GM12878 (cell line): ENCODE results near the gene CRAT. TPM values are rescaled to one million over a fixed set of nuclear protein-coding genes. Genes with fewer than 3 reads are reported as not detected.

Experiments used
- CBX3 ChIP-seq: fragments of 200-600 bp; sonication (generic); IDR thresholded peaks from 2 replicates; pipeline ENCODE4 v1.6.1; 2016; ENCODE audit warnings: low read depth, borderline replicate concordance
- CEBPZ ChIP-seq: fragments of 150-350 bp; IDR thresholded peaks from 2 replicates; pipeline ENCODE4 v1.6.1; 2016; ENCODE audit warnings: low read depth, low read length
- CREB1 ChIP-seq: IDR thresholded peaks from 2 replicates; pipeline ENCODE4 v1.6.1; 2012; ENCODE audit warnings: low read depth, mild to moderate bottlenecking, inconsistent platforms
- GATAD2B ChIP-seq: fragments of 450-650 bp; conservative IDR thresholded peaks from 2 replicates; pipeline ENCODE4 v1.6.1; 2017; ENCODE audit warnings: low read depth, mild to moderate bottlenecking, moderate library complexity
- NRF1 ChIP-seq: conservative IDR thresholded peaks from 2 replicates; pipeline ENCODE4 v1.6.1; 2011; ENCODE audit warnings: mild to moderate bottlenecking, low read depth, low read length, improper control_type of control experiment
- PAX5 ChIP-seq: IDR thresholded peaks from 2 replicates; pipeline ENCODE4 v1.6.1; 2011; ENCODE audit warnings: low read depth, low read length, borderline replicate concordance
- PML ChIP-seq: IDR thresholded peaks from 2 replicates; pipeline ENCODE4 v1.6.1; 2012; ENCODE audit warnings: low read length, inconsistent platforms
- POLR2A ChIP-seq: IDR thresholded peaks from 2 replicates; pipeline ENCODE4 v1.6.1; 2011; ENCODE audit warnings: low read depth, mild to moderate bottlenecking, low read length
- RELA ChIP-seq: fragments of 450-650 bp; IDR thresholded peaks from 2 replicates; pipeline ENCODE4 v1.8.0; 2014; ENCODE audit warnings: borderline replicate concordance; ENCODE audit not compliant: partially characterized antibody
- RFX5 ChIP-seq: IDR thresholded peaks from 2 replicates; pipeline ENCODE4 v1.6.1; 2011; ENCODE audit warnings: low read depth, low read length, improper control_type of control experiment
- SMAD5 ChIP-seq: IDR thresholded peaks from 2 replicates; pipeline ENCODE4 v1.6.1; 2016; ENCODE audit warnings: antibody characterized with exemption, low read depth
- ZNF384 ChIP-seq: IDR thresholded peaks from 2 replicates; pipeline ENCODE4 v1.6.1; 2012; ENCODE audit warnings: low read depth, mild to moderate bottlenecking, low read length, improper control_type of control experiment, borderline replicate concordance
- polyA plus RNA-seq, 11 experiments: library from polyadenylated mRNA; depleted of rRNA in 4 of 11; unstranded in 6 of 11; stranded (reverse) in 5 of 11; fragments of >200 nt; fragmentation: Nextera tagmentation in 4 of 11; fragmentation: Illumina TruSeq in 1 of 11; extraction: Ambion mirVana in 4 of 11; extraction: Trizol in 1 of 11; gene quantifications; 1 replicate in 1 of 11; 2 replicates in 10 of 11; pipeline versions ENCODE4 v1.2.1 to v1.2.3, GENCODE V29; 2011 to 2016; ENCODE audit warnings: inconsistent platforms in 2 of 11, missing spikeins in 2 of 11, low read depth in 1 of 11
- total RNA-seq, 4 experiments: library from RNA; depleted of rRNA in 3 of 4; stranded (reverse); fragments of >200 nt in 3 of 4; fragmentation: Illumina TruSeq in 1 of 4; extraction: Trizol in 1 of 4; gene quantifications; 2 replicates each; pipeline versions ENCODE4 v1.2.1 to v1.2.3, GENCODE V29; 2013 to 2021
- TF ChIP-seq, protein P1 (sequence below): fragments of 450-650 bp; IDR thresholded peaks from 2 replicates; pipeline ENCODE4 v1.6.1; 2017; ENCODE audit warnings: low read depth, mild to moderate bottlenecking, moderate library complexity
- TF ChIP-seq, protein P2 (sequence below): IDR thresholded peaks from 2 replicates; pipeline ENCODE4 v1.6.1; 2012; ENCODE audit warnings: low read depth, low read length, improper control_type of control experiment
- TF ChIP-seq, protein P3 (sequence below): fragments of 450-650 bp; IDR thresholded peaks from 2 replicates; pipeline ENCODE4 v1.6.1; 2017; ENCODE audit warnings: mild to moderate bottlenecking, low read depth, inconsistent platforms; ENCODE audit not compliant: poor library complexity, severe bottlenecking
- TF ChIP-seq, protein P4 (sequence below): fragments of 450-650 bp; formaldehyde crosslinking; IDR thresholded peaks from 2 replicates; pipeline ENCODE4 v1.4.0; 2020; ENCODE audit warnings: mild to moderate bottlenecking, moderate library complexity

CRAT gene
- total and polyA plus RNA-seq, 10 of the 15 experiments (the other 5 are each of a cell fraction or from before 2014, with no cell fraction given) = 0.10 to 3.4 (median 1.8) TPM

DNA sequence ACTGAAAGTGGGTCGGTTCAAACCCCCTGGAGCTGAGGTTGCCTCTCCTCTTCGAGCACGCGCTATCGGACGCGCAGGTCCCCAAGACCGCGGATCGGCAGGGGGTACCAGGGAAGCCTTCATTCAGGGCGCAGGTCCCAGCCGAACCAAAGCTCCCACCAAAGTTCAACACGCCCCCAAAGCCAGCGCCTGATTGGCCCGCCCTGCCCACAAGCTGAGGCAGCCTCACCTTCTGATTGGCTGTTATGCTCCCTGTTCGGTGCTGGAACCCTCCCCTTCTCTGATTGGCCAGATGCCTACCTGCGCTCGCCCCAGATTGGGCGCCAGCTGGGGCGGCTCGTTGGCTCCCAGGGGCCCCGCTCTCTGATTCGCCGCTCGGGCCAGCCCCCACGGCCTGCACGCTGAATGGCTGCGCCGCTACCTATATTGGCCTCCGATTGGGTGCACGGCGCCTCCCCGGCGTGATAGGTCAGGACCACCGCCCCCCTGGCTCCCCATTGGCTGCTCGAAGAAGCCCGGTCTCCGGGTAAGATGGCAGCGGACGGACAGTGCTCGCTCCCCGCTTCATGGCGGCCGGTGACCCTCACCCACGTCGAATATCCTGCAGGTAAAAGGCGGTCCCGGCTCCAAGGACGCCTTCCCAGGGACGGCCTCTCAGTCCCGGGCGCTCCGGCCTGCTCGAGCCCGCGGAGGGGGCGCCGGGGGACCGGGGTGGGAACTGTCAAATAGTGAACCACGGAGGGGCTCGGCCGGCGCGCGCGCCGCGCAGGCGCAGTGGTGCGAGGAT, 29.8 kb downstream of the CRAT start, which contains the start of gene DOLPP1 (continued):
- TF ChIP-seq RFX5 = peak; percentile 94
- TF ChIP-seq POLR2A = peak; percentile 97
- no peak for TF ChIP-seq CBX3
- peak; percentile 42; the same call in 1 of the 2 replicates for TF ChIP-seq SMAD5
- no peak for TF ChIP-seq PAX5
- peak; percentile 40 for TF ChIP-seq RELA
- TF ChIP-seq GATAD2B = no peak; the same call in 1 of the 2 replicates
- TF ChIP-seq ZNF384 = no peak
- TF ChIP-seq CREB1 = peak; percentile 74
- TF ChIP-seq NRF1 = peak; percentile 87; the same call in 1 of the 2 replicates
- TF ChIP-seq, protein P1, sequence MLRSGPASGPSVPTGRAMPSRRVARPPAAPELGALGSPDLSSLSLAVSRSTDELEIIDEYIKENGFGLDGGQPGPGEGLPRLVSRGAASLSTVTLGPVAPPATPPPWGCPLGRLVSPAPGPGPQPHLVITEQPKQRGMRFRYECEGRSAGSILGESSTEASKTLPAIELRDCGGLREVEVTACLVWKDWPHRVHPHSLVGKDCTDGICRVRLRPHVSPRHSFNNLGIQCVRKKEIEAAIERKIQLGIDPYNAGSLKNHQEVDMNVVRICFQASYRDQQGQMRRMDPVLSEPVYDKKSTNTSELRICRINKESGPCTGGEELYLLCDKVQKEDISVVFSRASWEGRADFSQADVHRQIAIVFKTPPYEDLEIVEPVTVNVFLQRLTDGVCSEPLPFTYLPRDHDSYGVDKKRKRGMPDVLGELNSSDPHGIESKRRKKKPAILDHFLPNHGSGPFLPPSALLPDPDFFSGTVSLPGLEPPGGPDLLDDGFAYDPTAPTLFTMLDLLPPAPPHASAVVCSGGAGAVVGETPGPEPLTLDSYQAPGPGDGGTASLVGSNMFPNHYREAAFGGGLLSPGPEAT = peak; percentile 95
- TF ChIP-seq, protein P2, sequence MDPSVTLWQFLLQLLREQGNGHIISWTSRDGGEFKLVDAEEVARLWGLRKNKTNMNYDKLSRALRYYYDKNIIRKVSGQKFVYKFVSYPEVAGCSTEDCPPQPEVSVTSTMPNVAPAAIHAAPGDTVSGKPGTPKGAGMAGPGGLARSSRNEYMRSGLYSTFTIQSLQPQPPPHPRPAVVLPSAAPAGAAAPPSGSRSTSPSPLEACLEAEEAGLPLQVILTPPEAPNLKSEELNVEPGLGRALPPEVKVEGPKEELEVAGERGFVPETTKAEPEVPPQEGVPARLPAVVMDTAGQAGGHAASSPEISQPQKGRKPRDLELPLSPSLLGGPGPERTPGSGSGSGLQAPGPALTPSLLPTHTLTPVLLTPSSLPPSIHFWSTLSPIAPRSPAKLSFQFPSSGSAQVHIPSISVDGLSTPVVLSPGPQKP = 0 out of 2 replicates have a peak, but pooled peaks have one; percentile 16
- peak; percentile 83 for TF ChIP-seq CEBPZ
- TF ChIP-seq PML = no peak
- TF ChIP-seq, protein P3, sequence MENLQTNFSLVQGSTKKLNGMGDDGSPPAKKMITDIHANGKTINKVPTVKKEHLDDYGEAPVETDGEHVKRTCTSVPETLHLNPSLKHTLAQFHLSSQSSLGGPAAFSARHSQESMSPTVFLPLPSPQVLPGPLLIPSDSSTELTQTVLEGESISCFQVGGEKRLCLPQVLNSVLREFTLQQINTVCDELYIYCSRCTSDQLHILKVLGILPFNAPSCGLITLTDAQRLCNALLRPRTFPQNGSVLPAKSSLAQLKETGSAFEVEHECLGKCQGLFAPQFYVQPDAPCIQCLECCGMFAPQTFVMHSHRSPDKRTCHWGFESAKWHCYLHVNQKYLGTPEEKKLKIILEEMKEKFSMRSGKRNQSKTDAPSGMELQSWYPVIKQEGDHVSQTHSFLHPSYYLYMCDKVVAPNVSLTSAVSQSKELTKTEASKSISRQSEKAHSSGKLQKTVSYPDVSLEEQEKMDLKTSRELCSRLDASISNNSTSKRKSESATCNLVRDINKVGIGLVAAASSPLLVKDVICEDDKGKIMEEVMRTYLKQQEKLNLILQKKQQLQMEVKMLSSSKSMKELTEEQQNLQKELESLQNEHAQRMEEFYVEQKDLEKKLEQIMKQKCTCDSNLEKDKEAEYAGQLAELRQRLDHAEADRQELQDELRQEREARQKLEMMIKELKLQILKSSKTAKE = peak; percentile 74
- TF ChIP-seq, protein P4, sequence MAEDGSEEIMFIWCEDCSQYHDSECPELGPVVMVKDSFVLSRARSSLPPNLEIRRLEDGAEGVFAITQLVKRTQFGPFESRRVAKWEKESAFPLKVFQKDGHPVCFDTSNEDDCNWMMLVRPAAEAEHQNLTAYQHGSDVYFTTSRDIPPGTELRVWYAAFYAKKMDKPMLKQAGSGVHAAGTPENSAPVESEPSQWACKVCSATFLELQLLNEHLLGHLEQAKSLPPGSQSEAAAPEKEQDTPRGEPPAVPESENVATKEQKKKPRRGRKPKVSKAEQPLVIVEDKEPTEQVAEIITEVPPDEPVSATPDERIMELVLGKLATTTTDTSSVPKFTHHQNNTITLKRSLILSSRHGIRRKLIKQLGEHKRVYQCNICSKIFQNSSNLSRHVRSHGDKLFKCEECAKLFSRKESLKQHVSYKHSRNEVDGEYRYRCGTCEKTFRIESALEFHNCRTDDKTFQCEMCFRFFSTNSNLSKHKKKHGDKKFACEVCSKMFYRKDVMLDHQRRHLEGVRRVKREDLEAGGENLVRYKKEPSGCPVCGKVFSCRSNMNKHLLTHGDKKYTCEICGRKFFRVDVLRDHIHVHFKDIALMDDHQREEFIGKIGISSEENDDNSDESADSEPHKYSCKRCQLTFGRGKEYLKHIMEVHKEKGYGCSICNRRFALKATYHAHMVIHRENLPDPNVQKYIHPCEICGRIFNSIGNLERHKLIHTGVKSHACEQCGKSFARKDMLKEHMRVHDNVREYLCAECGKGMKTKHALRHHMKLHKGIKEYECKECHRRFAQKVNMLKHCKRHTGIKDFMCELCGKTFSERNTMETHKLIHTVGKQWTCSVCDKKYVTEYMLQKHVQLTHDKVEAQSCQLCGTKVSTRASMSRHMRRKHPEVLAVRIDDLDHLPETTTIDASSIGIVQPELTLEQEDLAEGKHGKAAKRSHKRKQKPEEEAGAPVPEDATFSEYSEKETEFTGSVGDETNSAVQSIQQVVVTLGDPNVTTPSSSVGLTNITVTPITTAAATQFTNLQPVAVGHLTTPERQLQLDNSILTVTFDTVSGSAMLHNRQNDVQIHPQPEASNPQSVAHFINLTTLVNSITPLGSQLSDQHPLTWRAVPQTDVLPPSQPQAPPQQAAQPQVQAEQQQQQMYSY = no peak
